SH-SY5Y (cell line): ENCODE measurements around the gene ANKMY1.

Experiments used
- GATA2 ChIP-seq: IDR thresholded peaks from 2 replicates; pipeline ENCODE4 v1.6.1; 2011; ENCODE audit warnings: mild to moderate bottlenecking, low read depth, low read length
- GATA3 ChIP-seq: IDR thresholded peaks from 2 replicates; pipeline ENCODE4 v1.6.1; 2011; ENCODE audit warnings: low read depth, mild to moderate bottlenecking, low read length, moderate library complexity

The ANKMY1 gene

DNA sequence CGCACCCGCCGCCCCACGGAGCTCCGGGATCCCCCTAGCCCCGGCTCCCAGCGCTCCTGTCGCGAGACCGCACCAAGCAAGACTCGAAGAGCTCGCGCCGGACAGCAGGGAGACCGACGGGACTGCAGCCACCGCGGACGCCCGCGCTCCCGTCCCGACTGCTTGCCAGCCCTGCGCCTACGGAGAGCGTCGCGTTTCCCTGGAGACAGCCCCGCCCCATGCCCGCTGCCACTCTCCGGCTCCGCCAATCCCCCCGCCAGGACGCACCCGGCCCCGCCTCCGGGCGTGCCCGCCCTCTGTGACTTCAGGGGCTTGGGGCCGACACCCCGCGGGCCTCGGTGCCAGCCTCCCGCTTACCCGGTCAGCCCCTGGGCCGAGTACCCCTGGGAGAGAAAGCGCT, at the start of gene ANKMY1:
Gene ANKMY1 (minus strand): TSS at position 181 of the 400 bp plus-strand sequence. CDS start 653 bp downstream, outside the sequence.
- TF ChIP-seq GATA3 (no peak), GATA2 (no peak)

- TF ChIP-seq GATA2 (no peak), GATA3 (no peak)
These were observed 48.3 kb upstream of the ANKMY1 start for GRCh38 chr2:240605867-240606743.

DNA sequence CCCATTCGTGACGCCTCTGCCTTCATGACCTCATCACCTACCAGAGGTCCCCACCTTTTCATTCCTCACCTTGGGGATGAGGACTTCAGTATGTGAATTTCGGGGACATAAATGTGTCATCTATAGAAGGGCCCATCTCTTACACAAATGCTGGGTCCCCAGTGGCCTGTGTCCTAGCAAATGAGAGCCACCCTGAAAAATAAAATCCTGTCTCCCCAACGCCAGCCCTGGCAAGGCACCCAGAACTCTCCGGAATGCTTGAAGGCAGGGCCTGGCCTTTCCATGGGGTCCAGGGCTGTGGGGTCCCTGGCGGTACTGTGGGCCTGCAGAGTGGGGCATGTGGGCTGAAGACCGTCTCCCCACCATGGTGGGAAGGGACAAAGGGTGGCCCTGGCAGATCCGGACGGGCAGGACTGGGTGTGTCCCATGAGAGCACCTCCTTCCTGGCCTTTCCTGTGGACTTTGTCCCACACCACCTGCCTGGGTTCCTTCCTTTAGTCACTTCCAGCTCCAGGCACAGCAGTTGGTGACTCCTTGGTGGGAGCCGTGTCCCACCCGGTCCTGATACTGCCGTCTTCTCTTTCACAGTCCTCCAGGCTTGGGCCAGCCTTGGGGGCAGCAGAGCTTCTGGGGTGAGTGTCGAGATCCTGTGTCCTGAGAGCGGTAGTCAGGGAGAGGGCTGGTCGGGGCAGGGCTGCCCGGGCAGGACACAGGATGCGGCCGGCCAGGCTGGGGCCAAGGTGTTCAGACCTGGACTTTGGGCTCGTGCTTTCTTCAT, 47.3 kb upstream of the ANKMY1 start:
- no peak for TF ChIP-seq GATA3
- no peak for TF ChIP-seq GATA2

GRCh38 chr2:240604291-240604938, 46.6 kb upstream of the ANKMY1 start:
- TF ChIP-seq GATA2, result no peak
- no peak for TF ChIP-seq GATA3

GRCh38 chr2:240603846-240604245, 46.1 kb upstream of the ANKMY1 start:
- no peak for TF ChIP-seq GATA3
- no peak for TF ChIP-seq GATA2

DNA sequence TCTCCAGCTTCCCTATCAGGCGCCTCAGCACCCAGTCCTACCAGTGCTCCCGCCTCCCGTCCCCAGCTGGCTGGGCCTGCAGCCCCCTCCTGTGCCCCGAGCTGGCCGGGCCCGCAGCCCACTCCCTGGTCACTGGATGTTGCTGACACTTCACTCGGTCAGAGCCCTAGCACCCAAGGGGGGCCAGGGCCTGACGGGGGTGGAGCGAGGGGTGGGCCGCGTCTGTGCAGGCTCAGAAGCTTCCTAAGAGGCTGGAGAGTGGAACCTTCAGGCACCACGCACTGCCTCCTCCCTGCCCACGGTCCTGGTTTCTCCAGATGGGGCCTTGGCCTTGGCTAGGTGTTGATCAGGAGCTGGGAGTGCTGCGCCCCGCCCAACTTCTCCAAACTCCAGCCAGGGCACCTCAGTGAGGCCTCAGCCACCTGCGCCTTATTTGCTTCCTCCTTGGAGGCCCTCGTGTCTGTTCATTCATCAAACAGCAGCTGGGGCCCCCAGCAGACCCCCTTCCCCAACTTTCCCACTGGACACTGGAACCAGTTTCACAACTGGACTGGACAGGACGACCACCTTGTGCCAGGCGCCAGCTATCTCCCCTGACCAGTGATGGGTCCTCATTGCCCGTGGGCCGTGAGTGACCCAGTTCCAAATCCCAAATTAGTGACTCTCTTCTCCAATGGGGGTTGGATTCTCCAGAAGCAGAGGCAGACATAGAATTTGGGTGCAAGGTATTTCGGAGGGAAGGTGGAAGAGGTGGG, 45.5 kb upstream of the ANKMY1 start:
- no peak for TF ChIP-seq GATA2
- TF ChIP-seq GATA3, result no peak

DNA sequence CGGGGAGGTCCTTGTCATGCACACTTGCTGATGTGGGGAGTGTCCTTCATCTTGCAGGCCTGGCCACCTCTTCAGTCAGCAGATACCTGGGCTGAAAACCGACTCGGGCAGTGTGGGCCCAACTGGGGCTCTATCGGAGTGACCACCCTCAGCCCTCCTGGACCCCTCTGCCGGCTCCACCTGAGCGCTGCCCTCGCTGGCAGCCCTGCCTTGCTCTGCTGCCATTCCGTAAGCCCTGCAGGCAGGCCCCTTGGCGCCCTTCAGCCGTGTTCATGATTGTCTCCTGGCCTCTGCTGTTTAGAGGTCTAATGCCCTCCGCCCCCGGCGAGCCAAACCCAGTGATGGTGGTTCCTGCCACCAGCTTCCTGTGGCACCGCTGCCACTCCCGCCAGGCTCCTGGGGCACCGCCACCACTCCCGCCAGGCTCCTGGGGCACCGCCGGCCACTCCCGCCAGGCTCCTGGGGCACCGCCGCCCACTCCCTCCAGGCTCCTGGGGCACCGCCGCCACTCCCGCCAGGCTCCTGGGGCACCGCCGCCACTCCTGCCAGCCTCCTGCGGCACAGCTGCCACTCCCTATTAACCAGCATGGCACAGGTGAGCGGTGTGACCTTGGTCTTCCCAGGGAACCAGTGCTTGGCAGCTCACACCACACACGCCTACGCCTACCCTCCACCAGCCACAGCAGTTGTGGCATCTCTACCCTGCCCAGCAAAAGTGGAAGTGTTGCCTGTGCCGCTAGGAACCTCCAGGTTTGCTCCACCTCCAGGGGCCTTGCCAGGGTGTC, 44.7 kb upstream of the ANKMY1 start:
- TF ChIP-seq GATA2 (no peak), GATA3 (no peak)

- TF ChIP-seq GATA2 (no peak), GATA3 (no peak)
These were observed 44.0 kb upstream of the ANKMY1 start for GRCh38 chr2:240601831-240602160.

DNA sequence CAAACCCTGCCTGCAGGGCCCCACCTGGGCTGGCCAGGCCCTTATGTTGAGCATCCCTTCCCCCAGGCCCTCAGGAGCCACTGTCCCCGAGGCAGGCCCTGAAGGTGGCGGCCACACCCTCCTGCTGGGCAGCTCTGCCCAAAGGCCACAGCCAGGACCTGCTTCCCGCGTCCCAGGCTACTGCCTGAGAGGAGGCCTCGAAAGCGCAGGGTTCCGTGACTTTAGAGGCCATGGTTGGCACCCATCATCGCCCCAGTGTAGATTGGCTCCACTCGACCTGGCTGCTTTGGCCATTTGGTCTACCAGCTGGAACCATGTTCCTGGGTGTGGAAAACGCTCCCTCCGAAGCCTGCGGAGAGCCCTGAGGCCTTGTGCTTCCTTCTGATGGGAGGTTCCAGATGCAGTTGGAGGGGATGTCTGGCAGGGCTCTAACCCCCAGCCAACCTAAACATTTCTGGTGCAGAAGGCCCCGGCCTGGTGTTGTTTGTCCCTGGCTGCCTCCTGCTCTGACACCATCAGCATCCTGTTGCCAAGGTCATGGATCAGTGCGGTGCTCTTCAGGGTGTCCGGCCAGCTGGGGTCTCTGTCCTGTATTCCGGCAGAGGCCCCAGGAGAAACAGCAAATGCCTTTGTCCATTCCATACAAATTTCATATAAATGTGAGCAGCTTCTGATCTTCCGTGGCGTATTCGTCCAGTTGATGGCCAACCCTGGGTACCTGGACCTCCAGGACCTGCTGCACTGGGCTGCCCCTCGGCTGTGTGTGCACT, 43.5 kb upstream of the ANKMY1 start:
- TF ChIP-seq GATA3 (no peak), GATA2 (no peak)

DNA sequence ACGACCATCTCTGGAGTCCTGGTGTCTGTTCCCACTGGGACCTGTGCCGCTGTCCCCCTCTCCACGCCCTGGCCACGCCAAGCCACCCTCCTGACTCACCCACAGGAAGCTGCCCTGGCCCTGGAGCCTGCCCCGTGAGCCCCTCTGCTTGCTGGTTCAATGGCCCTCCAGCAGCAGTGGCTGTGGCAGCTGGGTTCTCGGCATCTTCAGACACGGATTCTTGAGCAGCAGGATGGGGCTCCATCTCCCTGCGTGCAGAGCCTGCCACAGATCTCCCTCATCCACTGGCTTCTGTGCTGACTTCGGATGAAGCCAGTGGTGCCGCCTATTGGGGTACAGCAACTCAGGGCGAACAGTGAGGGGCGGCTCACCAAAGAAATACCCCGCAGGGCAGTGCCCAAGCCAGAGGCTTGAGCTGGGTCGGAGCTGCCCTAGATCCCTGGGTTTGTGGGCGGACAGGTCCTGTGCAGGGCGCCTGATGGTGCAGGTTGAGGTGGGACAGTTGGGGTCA, 42.7 kb upstream of the ANKMY1 start:
- TF ChIP-seq GATA2 (no peak), GATA3 (no peak)

DNA sequence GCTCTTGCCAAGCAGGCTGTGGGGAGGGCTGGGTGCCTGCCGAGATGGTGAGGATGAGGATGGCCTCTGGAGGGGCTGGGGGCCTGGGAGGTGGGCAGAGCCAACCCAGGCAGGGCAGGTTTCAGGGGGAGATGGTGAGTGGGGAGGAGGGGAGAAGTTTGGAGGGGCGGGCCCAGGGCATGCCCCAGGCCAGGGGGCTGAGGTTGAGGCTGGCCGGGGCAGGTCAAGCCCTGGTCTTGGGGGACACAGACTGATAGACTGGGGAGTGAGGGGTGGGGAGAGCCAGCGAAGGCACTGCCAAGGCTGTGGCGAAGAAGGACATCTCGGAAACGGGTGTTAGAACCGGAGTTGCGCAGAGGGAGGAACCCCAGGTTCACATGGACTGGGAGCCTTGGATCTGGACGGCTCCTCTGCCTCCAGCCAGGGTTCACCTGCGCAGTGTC, 41.4 kb upstream of the ANKMY1 start:
- TF ChIP-seq GATA3 (no peak), GATA2 (no peak)

DNA sequence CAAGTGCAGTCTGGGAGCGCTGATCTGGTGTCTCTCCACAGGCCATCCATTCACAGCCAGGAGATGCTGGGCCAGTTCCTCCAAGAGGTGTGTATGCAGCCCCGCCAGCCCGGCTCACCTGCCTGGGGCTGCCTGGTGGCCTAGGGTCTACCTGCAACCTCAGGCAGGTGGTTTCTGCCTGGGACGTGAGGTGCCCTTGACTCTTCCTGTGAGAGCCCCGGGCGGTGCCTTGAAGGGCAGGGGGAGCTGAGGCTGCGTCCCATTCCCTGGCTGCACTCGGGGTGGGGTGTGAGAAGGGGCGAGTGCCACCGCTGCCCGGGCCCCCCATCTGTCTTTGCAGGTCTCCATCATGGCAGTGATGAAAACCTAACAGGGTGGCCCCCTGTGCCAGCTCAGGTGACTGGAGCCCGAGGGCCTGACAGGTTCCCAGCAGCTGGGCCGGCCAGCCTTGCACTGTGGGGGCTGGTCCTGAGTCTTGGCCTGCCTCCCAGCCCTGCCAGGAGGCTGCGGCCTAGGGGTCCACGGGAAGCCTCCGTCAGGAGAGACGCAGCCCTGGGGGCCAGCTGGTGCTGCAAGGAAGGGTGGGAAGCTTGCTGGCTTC, 40.6 kb upstream of the ANKMY1 start:
- TF ChIP-seq GATA3 (no peak), GATA2 (no peak)
